ENCODE measurements around the gene FBXO44. TPM values are rescaled to one million over a fixed set of nuclear protein-coding genes. Genes with fewer than 3 reads are reported as not detected.

The FBXO44 gene
- total and polyA plus RNA-seq, 2 donors from 2014 or later = 22.5 to 66.6 TPM

DNA sequence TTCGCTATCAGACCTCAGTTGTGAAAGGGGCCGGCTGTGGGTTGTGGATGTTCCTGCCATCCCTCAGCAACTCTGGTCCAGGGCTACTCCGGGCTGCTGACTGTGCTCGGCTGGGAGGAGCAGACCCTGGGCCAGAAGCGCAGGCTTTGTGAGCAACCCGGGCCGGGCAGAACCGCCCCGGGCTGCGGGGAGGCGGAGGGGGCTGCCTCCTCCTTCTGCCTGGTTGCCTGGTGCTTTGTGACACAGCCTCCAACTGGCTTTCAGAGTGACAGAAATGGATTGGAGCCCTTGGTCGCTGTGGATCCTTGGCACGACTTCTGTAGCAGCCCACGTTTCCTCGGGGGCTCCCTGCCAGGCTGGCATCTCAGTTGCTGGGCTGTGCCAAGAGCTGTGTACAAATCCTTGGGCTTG, 46.9 kb downstream of the FBXO44 start:
- Histone ChIP-seq H3K36me3 (ENCODE audit: control insufficient read depth in 2 of 3, insufficient read depth in 3 of 3, low read length in 3 of 3) (no peaks in the 10 kb centered on the region), H3K4me3 (ENCODE audit: low read length in 3 of 3) (no peak overlapping the region), H3K9me3 (ENCODE audit: control insufficient read depth in 2 of 3, insufficient read depth in 1 of 3, low read length in 3 of 3) (peaks cover 0 to 2% (median 0%) of the 10 kb centered on the region in 3 donors), H3K27ac (ENCODE audit: low read depth in 2 of 2, low read length in 2 of 2) (no peak overlapping the region), H3K4me1 (ENCODE audit: control insufficient read depth in 2 of 3, insufficient read depth in 2 of 3, low read depth in 1 of 3, low read length in 3 of 3) (peaks cover 0 to 6% (median 5%) of the 10 kb centered on the region in 3 donors), H3K27me3 (ENCODE audit: control insufficient read depth, insufficient read depth, low read length) (peaks cover 5% of the 10 kb centered on the region), H3K9ac (ENCODE audit: low read length in 3 of 3) (no peak overlapping the region)
- intact Hi-C loops (cut with DNase I) = no loop called here
- no peak for FAIRE-seq
- TF ChIP-seq CTCF (IDR thresholded peaks at IDR 0.05; ENCODE audit: borderline replicate concordance, extremely low read depth, insufficient read depth) = no peak
- DNase-seq = peak in 1 of 5 donors; percentile 50

GRCh38 chr1:11701981-11702803, 47.5 kb downstream of the FBXO44 start:
- DNase-seq (no peak), FAIRE-seq (no peak)
- Histone ChIP-seq H3K4me3 (ENCODE audit: low read length in 3 of 3) (no peak overlapping the region), H3K27me3 (ENCODE audit: control insufficient read depth, insufficient read depth, low read length) (peaks cover 5% of the 10 kb centered on the region), H3K4me1 (ENCODE audit: control insufficient read depth in 2 of 3, insufficient read depth in 2 of 3, low read depth in 1 of 3, low read length in 3 of 3) (peaks cover 0 to 6% (median 5%) of the 10 kb centered on the region in 3 donors), H3K36me3 (ENCODE audit: control insufficient read depth in 2 of 3, insufficient read depth in 3 of 3, low read length in 3 of 3) (no peaks in the 10 kb centered on the region), H3K9ac (ENCODE audit: low read length in 3 of 3) (no peak overlapping the region), H3K9me3 (ENCODE audit: control insufficient read depth in 2 of 3, insufficient read depth in 1 of 3, low read length in 3 of 3) (peaks cover 0 to 2% (median 0%) of the 10 kb centered on the region in 3 donors), H3K27ac (ENCODE audit: low read depth in 2 of 2, low read length in 2 of 2) (no peak overlapping the region)
- TF ChIP-seq CTCF (IDR thresholded peaks at IDR 0.05; ENCODE audit: borderline replicate concordance, extremely low read depth, insufficient read depth) = no peak
- intact Hi-C loops (cut with DNase I) = no loop called here

- no peak for TF ChIP-seq CTCF (IDR thresholded peaks at IDR 0.05; ENCODE audit: borderline replicate concordance, extremely low read depth, insufficient read depth)
- Histone ChIP-seq H3K27ac (ENCODE audit: low read depth in 2 of 2, low read length in 2 of 2) (no peak overlapping the region), H3K4me1 (ENCODE audit: control insufficient read depth in 2 of 3, insufficient read depth in 2 of 3, low read depth in 1 of 3, low read length in 3 of 3) (peaks cover 0 to 10% (median 5%) of the 10 kb centered on the region in 3 donors), H3K27me3 (ENCODE audit: control insufficient read depth, insufficient read depth, low read length) (peaks cover 5% of the 10 kb centered on the region), H3K36me3 (ENCODE audit: control insufficient read depth in 2 of 3, insufficient read depth in 3 of 3, low read length in 3 of 3) (no peaks in the 10 kb centered on the region), H3K9me3 (ENCODE audit: control insufficient read depth in 2 of 3, insufficient read depth in 1 of 3, low read length in 3 of 3) (peaks cover 0 to 2% (median 0%) of the 10 kb centered on the region in 3 donors), H3K4me3 (ENCODE audit: low read length in 3 of 3) (no peak overlapping the region), H3K9ac (ENCODE audit: low read length in 3 of 3) (no peak overlapping the region)
- intact Hi-C loops (cut with DNase I) = no loop called here
- no peak for DNase-seq
- FAIRE-seq = no peak
Measured at GRCh38 chr1:11703357-11704193, 48.9 kb downstream of the FBXO44 start.
